Gastroesophageal sphincter (tissue), 4 donors: ENCODE results near the gene SIRT2. TPM values are rescaled to one million over a fixed set of nuclear protein-coding genes. Genes with fewer than 3 reads are reported as not detected.
A peak's percentile ranks its signal among the peaks of the same experiment; 100 is the strongest.

ENCODE experiments used
- ATAC-seq: fragments of 150-250 bp; one replicate; pipeline ENCODE4 v1.9.1; 2016; ENCODE audit warnings: mild to moderate bottlenecking, moderate library complexity
- H3K27ac ChIP-seq, 4 donors: fragments of 200-600 bp; sonication (generic) in 3 of 4; 1 replicate in 3 of 4; 2 replicates in 1 of 4; pipeline ENCODE4 v1.5.1; 2016 to 2019
- H3K27me3 ChIP-seq: fragments of 200-600 bp; sonication (generic); one replicate; pipeline ENCODE4 v1.5.1; 2019
- H3K36me3 ChIP-seq, 2 donors: fragments of 200-600 bp; sonication (generic); one replicate each; pipeline ENCODE4 v1.5.1; 2019; ENCODE audit warnings: control low read depth in 1 of 2
- H3K4me1 ChIP-seq, 3 donors: fragments of 200-600 bp; sonication (generic); 1 replicate in 2 of 3; 2 replicates in 1 of 3; pipeline ENCODE4 v1.5.1; 2016 to 2019; ENCODE audit warnings: control low read depth in 2 of 3
- H3K4me3 ChIP-seq, 2 donors: fragments of 200-600 bp; sonication (generic); one replicate each; pipeline ENCODE4 v1.5.1; 2019; ENCODE audit warnings: mild to moderate bottlenecking in 1 of 2, moderate library complexity in 1 of 2
- H3K9me3 ChIP-seq, 3 donors: fragments of 200-600 bp; sonication (generic); one replicate each; pipeline ENCODE4 v1.5.1; 2017 to 2019; ENCODE audit warnings: control low read depth in 2 of 3
- EP300 ChIP-seq: sonication (generic); formaldehyde crosslinking; IDR thresholded peaks from one replicate; pipeline ENCODE4 v1.6.1; 2017; ENCODE audit warnings: antibody characterized with exemption, mild to moderate bottlenecking
- POLR2A ChIP-seq, 2 donors: fragments of 450-650 bp; IDR thresholded peaks; one replicate each; pipeline ENCODE4 v1.6.1; 2017; ENCODE audit warnings: antibody characterized with exemption in 2 of 2, mild to moderate bottlenecking in 2 of 2, moderate library complexity in 1 of 2
- POLR2AphosphoS5 ChIP-seq: sonication (generic); formaldehyde crosslinking; IDR thresholded peaks from one replicate; pipeline ENCODE4 v1.6.1; 2017; ENCODE audit warnings: antibody characterized with exemption
- WGBS, 2 donors: methylation state at CpG; one replicate each; pipeline ENCODE4 v1.1.5; 2018; ENCODE audit warnings: low coverage in 1 of 2; 5-methylcytosine and 5-hydroxymethylcytosine counted together
- total RNA-seq, 4 donors: library from RNA; depleted of rRNA; stranded (reverse); fragments of >200 nt; gene quantifications; one replicate each; pipeline ENCODE4 v1.1.0, GENCODE V29; 2016
- TF ChIP-seq, protein P1 (sequence below), 4 experiments: fragments of 200-600 bp in 2 of 4; fragments of 450-650 bp in 2 of 4; sonication (generic) in 1 of 4; IDR thresholded peaks; one replicate each; pipeline ENCODE4 v1.5.1; 2017 to 2019; ENCODE audit warnings: antibody characterized with exemption in 4 of 4, mild to moderate bottlenecking in 2 of 4, moderate library complexity in 2 of 4

The SIRT2 gene
- total RNA-seq, 4 donors from 2014 or later: 73.9 to 106 (median 80.5) TPM

DNA sequence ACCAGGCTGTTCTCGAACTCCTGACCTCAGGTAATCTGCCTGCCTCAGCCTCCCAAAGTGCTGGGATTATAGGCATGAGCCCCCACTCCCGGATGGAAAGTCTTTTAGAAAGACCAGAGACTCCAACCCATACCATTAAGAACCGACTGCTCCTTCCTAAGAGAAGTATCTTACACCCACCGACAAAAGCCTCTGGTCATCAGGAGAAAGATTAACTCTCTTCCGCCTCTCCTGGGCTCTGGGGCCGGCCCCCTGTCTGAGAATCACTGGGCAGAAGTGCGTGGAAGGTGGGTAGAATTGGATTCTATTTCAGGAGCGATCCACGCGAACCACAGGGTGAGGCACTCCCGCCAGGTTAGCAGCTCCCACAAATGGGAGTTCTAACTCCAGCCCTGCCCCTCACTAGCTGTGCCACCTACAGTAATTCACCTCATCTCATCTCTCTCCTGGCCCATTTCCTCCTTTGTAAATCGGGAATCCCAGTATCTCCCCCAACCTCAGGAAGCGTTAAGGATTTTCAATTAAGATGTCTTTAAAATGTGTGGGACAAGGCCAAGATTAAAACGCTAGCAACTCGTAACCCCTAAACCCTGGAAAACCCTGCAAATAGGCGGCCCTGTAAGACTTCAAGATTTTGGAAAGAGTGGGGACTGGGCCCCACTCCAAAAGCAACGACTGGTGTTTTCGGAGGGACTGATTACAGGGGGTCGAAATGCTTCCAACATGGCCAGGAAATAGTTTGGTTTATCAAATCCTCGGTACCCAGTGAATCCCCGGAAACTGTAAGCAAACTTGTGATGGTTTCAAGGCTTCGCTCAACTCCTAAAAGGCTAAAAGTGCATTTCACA, 50.9 kb downstream of the SIRT2 start:
- Histone ChIP-seq H3K27ac (peak overlapping the region in 3 of 4 donors; percentile 100), H3K4me3 (peak overlapping the region; percentile 72 to 99), H3K9me3 (no peaks in the 10 kb centered on the region), H3K4me1 (peaks cover 0 to 75% (median 19%) of the 10 kb centered on the region in 3 donors), H3K36me3 (peaks cover 0 to 45% of the 10 kb centered on the region in 2 donors), H3K27me3 (no peaks in the 10 kb centered on the region)
- no peak for ATAC-seq
- 8 to 10% methylated on average over 15 to 21 of the region's 22 CpGs for WGBS, 2 donors
- no peak for TF ChIP-seq POLR2A (IDR thresholded peaks at IDR 0.05)
- TF ChIP-seq, protein P1, sequence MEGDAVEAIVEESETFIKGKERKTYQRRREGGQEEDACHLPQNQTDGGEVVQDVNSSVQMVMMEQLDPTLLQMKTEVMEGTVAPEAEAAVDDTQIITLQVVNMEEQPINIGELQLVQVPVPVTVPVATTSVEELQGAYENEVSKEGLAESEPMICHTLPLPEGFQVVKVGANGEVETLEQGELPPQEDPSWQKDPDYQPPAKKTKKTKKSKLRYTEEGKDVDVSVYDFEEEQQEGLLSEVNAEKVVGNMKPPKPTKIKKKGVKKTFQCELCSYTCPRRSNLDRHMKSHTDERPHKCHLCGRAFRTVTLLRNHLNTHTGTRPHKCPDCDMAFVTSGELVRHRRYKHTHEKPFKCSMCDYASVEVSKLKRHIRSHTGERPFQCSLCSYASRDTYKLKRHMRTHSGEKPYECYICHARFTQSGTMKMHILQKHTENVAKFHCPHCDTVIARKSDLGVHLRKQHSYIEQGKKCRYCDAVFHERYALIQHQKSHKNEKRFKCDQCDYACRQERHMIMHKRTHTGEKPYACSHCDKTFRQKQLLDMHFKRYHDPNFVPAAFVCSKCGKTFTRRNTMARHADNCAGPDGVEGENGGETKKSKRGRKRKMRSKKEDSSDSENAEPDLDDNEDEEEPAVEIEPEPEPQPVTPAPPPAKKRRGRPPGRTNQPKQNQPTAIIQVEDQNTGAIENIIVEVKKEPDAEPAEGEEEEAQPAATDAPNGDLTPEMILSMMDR (IDR thresholded peaks at IDR 0.05): no peak
- TF ChIP-seq POLR2AphosphoS5: no peak
- TF ChIP-seq EP300: no peak

DNA sequence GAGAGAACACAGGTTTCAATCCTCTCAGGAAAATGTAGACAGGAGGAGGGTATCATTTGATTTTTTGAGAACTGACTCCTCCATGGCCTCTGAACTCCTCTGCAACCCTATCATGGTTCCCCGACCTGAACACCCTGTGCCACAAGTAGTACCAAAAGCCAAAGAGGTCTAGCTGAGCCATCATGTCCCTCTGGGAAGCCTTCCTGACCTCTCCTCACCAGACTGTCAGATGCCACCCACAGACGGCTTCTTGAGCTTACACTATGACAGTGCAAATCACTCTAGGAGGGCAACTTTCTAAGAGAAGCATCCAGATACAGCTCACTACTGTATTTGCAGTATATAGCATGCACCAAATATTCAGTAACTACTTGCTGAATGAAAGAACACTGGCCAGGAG, 53.3 kb downstream of the SIRT2 start:
- Histone ChIP-seq H3K27ac (no peak overlapping the region), H3K36me3 (peaks cover 0 to 69% of the 10 kb centered on the region in 2 donors), H3K4me3 (no peak overlapping the region), H3K27me3 (no peaks in the 10 kb centered on the region), H3K4me1 (peaks cover 0 to 74% (median 14%) of the 10 kb centered on the region in 3 donors), H3K9me3 (no peaks in the 10 kb centered on the region)
- 100% methylated on average over 1 of the region's 2 CpGs; no CpG with 5 or more reads in 1 of the 2 donors for WGBS, 2 donors
- TF ChIP-seq POLR2A (IDR thresholded peaks at IDR 0.05) (no peak), POLR2AphosphoS5 (no peak), EP300 (no peak)
- TF ChIP-seq, protein P1 (IDR thresholded peaks at IDR 0.05): no peak
- no peak for ATAC-seq

GRCh38 chr19:38845374-38846024, 53.9 kb downstream of the SIRT2 start:
- 75 to 86% methylated on average over 11 to 13 of the region's 14 CpGs for WGBS, 2 donors
- no peaks in the 10 kb centered on the region for H3K27me3 ChIP-seq
- TF ChIP-seq POLR2A (IDR thresholded peaks at IDR 0.05) (no peak), EP300 (no peak), POLR2AphosphoS5 (no peak)
- TF ChIP-seq, protein P1 (IDR thresholded peaks at IDR 0.05): no peak
- no peak for ATAC-seq
- H3K36me3 ChIP-seq: peaks cover 0 to 75% of the 10 kb centered on the region in 2 donors
- no peak overlapping the region for H3K4me3 ChIP-seq
- peak overlapping the region in 1 of 4 donors; percentile 9 for H3K27ac ChIP-seq
- H3K9me3 ChIP-seq: no peaks in the 10 kb centered on the region
- H3K4me1 ChIP-seq: peaks cover 0 to 75% (median 14%) of the 10 kb centered on the region in 3 donors

GRCh38 chr19:38844093-38844686, 55.2 kb downstream of the SIRT2 start:
- WGBS, 2 donors: 85 to 94% methylated on average over 6 to 11 of the region's 11 CpGs
- Histone ChIP-seq H3K27ac (peak overlapping the region in 1 of 4 donors; percentile 22), H3K9me3 (no peaks in the 10 kb centered on the region), H3K36me3 (peaks cover 0 to 89% of the 10 kb centered on the region in 2 donors), H3K27me3 (no peaks in the 10 kb centered on the region), H3K4me3 (no peak overlapping the region), H3K4me1 (peaks cover 0 to 75% (median 14%) of the 10 kb centered on the region in 3 donors)
- TF ChIP-seq, protein P1 (IDR thresholded peaks at IDR 0.05): no peak
- TF ChIP-seq EP300 (no peak), POLR2AphosphoS5 (no peak), POLR2A (IDR thresholded peaks at IDR 0.05) (no peak)
- no peak for ATAC-seq
